Mammary epithelial cell (primary cell): Measurements from ENCODE around the gene DNMT3L.

Experiments
- EZH2 ChIP-seq: IDR thresholded peaks from 2 replicates; pipeline ENCODE4 v1.6.1; 2012; ENCODE audit warnings: low read length, inconsistent platforms, borderline replicate concordance
- TF ChIP-seq, protein P1 (sequence below), 2 donors: IDR thresholded peaks in 1 of 2; conservative IDR thresholded peaks in 1 of 2; 2 replicates each; pipeline ENCODE4 v1.5.1; 2011 to 2012; ENCODE audit warnings: inconsistent platforms in 2 of 2, low read length in 2 of 2, mild to moderate bottlenecking in 2 of 2, control low read depth in 1 of 2, low read depth in 1 of 2; ENCODE audit not compliant: insufficient read depth in 1 of 2; ENCODE audit errors: extremely low read depth in 1 of 2

DNA sequence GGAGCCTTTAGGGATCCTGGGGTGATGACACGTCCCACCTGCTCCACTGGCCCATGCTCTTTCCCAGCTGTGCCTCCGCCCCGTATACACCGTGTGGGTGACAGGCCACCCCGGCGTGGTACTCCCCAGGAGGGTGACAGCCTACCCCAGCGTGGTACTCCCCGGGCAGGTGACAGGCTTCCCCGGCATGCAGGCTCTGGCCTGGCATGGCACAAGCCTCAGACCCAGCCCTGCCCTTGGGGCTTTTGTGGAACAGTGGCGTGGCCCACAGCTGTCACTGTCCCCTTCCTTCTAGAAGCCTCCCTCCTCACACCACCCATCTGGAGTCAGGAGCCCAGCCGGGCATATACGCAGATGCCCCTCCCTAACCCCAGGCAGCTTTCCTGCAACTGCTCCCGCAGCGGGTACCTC, 33.5 kb upstream of the DNMT3L start:
- TF ChIP-seq, protein P1, sequence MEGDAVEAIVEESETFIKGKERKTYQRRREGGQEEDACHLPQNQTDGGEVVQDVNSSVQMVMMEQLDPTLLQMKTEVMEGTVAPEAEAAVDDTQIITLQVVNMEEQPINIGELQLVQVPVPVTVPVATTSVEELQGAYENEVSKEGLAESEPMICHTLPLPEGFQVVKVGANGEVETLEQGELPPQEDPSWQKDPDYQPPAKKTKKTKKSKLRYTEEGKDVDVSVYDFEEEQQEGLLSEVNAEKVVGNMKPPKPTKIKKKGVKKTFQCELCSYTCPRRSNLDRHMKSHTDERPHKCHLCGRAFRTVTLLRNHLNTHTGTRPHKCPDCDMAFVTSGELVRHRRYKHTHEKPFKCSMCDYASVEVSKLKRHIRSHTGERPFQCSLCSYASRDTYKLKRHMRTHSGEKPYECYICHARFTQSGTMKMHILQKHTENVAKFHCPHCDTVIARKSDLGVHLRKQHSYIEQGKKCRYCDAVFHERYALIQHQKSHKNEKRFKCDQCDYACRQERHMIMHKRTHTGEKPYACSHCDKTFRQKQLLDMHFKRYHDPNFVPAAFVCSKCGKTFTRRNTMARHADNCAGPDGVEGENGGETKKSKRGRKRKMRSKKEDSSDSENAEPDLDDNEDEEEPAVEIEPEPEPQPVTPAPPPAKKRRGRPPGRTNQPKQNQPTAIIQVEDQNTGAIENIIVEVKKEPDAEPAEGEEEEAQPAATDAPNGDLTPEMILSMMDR (conservative IDR thresholded peaks at IDR 0.05 in 1 of 2, IDR thresholded peaks at IDR 0.05 in 1 of 2; ENCODE audit: extremely low read depth in 1 of 2, insufficient read depth in 1 of 2, low read depth in 1 of 2, low read length in 2 of 2): no peak
- no peak for TF ChIP-seq EZH2
